HPDE6-E6E7 (cell line): Measurements from ENCODE around the gene SERPINH1.

Source experiments
- DNase-seq: peaks from one replicate; pipeline ENCODE4 v3.0.0; 2011; ENCODE audit warnings: missing footprints; ENCODE audit errors: extremely low spot score

The SERPINH1 gene

DNA sequence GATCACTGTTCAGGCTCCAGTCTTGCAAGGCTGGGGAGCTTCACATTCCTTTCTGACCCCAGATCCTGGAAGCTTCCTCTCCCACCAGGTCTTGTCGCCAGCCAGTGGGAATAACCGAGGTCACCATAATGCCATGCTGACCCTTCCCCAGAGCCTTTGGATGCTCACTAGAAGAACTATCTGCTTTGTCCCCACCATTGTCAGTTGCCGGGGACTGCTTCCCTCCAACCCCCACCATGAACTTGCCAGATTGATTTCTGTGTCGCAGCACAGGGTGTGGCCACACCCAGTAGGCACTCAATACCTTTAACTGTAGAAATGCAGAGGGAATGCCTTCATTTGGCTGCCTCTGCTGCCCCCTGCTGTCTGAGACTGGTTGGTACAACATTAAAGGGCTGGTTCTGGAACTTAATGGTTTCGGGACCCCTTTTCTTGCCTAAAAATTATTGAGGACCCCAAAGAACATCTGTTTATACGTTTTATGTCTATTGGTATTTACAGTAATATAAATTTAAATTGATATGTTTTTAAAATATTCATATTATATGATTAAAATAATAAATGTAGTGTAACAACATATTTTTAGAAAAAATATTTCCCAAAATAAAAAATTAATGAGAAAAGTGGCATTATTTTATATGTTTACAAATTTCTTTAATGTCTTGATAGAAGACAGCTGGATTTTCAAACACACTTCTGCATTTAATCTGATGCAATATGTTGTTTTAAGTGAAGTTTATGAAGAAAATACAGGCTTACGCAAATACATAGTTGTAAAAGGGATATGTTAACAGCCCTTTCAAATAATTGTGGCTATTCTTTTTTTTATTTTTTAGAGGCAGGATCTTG lies 29.6 kb upstream of the SERPINH1 start:
- DNase-seq = peak; percentile 54

DNA sequence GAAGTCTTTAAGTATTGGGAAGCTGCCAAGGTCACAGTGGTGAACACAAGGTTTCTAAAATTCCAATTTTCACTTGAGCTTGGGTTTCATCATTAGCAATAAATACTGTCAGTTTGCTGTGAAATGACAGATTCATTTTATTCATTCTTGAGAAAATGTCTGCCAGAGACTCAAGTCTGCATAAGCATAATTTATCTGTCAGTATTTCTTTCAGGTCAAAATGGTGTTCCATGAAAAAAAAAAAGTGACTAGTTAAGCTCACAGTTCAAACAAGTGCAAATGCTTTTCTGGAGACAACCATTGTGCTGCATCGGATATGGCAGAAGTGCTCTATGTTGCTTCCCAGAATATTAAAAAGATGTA lies 28.2 kb upstream of the SERPINH1 start:
- DNase-seq = no peak

DNA sequence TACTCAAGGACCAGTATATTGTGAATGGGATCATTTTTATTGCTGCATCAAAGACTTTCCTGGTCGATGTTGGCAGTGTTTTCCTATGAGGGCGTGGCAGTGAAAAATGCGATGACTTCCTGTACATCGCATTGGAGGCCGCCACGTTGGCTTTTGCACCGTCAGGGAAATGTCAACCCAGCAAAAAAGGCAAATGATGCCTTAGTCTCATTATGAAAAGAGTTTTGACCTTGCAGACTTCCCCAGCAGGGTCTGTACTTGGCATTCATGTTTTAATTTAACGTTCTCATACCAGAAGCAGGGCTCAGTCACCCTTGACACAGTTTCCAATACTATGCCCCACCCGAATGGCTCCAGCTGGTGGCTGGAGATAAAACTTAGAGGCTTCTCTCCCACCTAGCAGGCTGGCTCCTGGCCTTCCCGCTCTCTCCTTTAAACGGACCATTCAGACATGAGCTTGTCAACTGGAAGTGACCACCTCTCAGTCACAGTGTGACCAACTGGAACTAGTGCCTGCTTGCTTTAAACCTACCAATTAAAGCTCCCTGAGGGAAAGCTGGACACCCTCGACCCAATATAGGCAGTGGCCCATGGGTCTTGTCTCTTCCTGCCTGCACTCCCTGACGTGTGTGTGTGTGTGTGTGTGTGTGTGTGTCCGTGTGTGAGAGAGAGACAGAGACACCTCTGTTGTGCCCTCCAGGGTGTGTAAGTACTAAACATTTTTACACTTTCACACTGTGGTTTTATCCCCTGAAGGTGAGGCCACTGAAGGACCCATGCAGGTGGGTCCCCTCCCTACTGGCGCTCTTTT lies 27.6 kb upstream of the SERPINH1 start:
- DNase-seq = no peak

DNA sequence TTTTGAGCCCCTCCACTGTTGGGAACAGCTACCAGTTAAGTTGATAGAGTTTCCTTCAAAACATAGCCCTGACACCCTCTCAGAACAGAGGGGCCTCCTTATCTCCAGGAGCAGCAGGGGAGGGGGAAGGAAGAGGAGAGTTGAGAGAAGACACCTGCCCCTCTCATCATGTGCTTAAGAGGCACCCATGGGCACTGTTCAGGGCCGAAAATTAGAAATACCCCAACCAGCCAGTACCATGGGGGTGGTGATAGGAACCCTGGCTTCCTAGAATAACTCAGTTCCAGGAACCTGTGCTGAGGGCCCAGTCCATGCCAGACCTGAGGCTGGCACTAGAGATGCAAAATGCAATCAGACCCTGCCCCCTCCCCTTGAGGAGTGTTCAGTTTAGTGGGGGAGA lies 27.0 kb upstream of the SERPINH1 start:
- DNase-seq = no peak

- DNase-seq = peak; percentile 65
Measured at GRCh38 chr11:75536786-75537641, 25.0 kb upstream of the SERPINH1 start.

DNA sequence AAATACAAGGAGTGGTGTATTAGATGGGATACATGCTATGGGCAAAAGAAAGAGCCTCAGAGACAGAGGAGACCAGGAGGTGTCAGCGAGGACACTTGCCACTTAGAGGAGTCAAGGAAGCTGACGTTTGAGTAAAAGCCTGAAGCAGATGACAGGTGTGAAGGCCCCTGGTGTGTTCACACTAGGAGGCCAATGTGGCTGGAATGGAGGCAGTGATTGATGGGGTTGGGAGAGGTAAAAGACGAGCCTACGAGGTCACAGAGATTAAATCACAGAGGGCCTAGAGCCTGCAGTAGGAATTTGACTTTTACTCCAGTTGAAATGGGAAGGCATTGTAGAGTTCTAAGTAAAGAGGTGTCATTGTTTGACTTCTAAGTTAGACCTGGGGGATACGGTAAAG lies 24.3 kb upstream of the SERPINH1 start:
- no peak for DNase-seq

GRCh38 chr11:75538150-75538942 lies 23.7 kb upstream of the SERPINH1 start:
- no peak for DNase-seq

GRCh38 chr11:75539459-75540334 lies 22.4 kb upstream of the SERPINH1 start:
- no peak for DNase-seq

- DNase-seq = no peak
Measured at GRCh38 chr11:75541193-75542087, 20.6 kb upstream of the SERPINH1 start.

DNA sequence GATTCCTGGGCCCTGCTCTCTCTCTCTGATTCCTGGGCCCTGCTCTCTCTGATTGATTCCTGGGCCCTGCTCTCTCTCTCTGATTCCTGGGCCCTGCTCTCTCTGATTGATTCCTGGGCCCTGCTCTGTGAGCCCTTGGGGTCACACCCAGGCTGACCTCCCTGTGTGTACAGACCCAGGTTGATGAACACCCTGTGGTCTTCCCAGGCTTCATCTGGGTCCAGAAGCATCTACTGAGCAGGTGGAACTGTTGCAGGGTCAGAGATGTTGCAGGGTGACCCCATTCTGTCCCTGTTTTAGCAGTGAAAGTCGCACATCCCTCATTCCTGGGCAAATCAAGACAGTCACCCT lies 20.0 kb upstream of the SERPINH1 start:
- DNase-seq = no peak

- no peak for DNase-seq
Measured at GRCh38 chr11:75543806-75544205, 18.2 kb upstream of the SERPINH1 start.

DNA sequence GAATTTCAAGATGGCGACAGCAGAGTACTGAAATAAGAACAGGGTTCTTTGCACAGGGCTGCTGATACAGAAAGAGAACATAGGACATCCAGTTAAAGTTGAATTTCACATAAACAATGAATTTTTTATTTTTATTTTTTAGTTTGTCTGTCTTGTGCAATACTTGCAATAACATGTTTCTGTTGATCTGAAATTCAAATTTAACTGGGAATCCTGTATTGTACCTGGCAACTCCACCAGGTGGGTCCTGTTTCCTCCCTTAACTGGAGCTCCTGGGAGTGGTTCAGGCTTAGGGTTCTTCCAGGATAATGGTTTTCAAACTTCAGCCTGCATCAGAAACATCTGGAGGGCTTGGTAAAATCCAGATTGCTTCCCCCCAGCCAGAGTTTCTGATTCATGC lies 14.9 kb upstream of the SERPINH1 start:
- no peak for DNase-seq

GRCh38 chr11:75547617-75548058 lies 14.4 kb upstream of the SERPINH1 start:
- DNase-seq = peak; percentile 80

DNA sequence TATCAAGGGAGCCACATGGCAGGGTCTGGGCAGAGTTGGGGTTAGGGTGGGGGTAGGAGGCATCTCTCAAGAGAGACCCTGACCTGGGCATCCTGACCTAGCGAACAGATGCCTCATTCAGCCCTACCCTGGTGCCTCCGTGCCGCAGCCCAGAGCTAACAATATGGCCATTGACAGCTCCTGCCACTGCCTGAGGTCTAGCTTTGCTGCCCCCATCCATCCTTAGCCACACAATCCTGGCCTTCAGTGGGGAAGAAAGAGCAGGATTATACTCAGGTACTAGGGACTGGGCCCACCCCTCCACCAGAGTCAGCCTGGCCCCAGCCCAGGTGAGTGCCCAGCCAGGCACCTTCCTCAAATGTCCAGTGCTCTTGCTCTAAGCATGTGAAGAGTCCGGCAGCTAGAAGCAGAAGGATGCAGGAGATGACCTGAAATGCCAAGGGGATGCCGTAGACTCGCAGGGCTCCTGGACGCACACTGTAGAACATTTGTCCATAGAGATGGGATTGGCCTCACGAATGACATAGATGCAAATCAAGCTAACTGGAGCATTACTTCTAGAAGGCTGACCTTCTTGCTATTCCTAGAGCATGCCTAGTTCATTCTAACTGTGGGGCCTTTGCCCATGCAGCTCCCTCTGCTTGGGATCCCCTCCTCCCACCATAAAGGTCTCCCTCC lies 13.3 kb upstream of the SERPINH1 start:
- DNase-seq = no peak

- no peak for DNase-seq
Measured at GRCh38 chr11:75549370-75549958, 12.6 kb upstream of the SERPINH1 start.

- DNase-seq = no peak
Measured at GRCh38 chr11:75553182-75553581, 8.9 kb upstream of the SERPINH1 start.

- no peak for DNase-seq
Measured at GRCh38 chr11:75553889-75554257, 8.2 kb upstream of the SERPINH1 start.

DNA sequence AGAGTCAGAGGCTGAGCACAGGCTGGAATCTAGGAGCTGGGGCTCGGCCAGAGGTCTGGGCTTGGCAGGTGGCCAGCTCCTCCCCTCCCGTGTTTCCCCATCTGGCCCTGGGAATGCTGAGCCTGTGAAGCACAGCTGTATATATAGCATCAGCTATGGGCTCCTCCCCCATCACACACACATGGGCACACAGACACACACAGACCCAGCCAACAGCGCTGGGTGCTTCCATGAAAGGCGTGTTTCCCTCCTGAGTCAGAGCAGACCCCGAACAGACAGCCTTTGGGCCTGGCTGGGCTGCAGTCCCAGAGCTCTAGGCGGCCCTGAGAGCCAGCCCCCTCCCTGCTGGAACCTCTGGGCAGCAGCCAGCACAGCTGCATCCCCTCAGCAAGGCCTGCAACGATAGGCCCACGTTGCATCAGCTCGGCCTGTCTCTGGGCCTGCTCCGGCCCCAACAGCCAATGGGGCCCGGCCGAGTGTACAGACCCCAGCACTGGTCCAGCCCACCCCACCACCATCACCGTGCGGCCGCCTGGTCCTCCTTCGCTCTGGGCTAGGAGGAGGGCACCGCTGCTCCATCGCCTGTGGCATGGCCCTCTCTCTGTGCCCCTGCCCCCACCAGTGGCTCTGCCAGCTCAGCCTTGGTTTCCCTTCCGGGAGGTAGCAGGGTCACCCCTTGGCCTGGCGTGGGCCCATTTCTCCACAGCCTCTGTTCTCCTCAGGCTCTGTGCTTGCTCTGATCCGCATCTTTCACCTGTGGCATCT lies 7.6 kb upstream of the SERPINH1 start:
- no peak for DNase-seq
